ENCODE results near the gene NBPF4. TPM values are rescaled to one million over a fixed set of nuclear protein-coding genes. Genes with fewer than 3 reads are reported as not detected.
"Not testable (repeated sequence)": the region's sequence is repeated elsewhere in the genome, so short reads cannot be mapped to it uniquely, and the experiment has no call there.

Gene NBPF4
- total and polyA plus RNA-seq, 7 donors = 0.20 TPM; not detected in 6

- H3K27me3 ChIP-seq; H3K4me1 ChIP-seq; intact Hi-C loops (cut with DNase I); H3K36me3 ChIP-seq; DNase-seq; H3K9me3 ChIP-seq; H3K27ac ChIP-seq; H3K4me3 ChIP-seq: not testable (repeated sequence)
- 7 to 71% methylated on average over 1 to 2 of the region's 4 CpGs for WGBS, 2 donors
Observed at GRCh38 chr1:108226855-108227254, 17.0 kb downstream of the NBPF4 start.

GRCh38 chr1:108223226-108223625 is 20.6 kb downstream of the NBPF4 start:
- H3K27me3 ChIP-seq; H3K4me3 ChIP-seq; H3K9me3 ChIP-seq; intact Hi-C loops (cut with DNase I); DNase-seq; H3K27ac ChIP-seq; H3K4me1 ChIP-seq; H3K36me3 ChIP-seq: not testable (repeated sequence)
- 95 to 97% methylated on average over 7 of the region's 7 CpGs for WGBS, 2 donors

- H3K4me3 ChIP-seq = not testable (repeated sequence)
Observed at GRCh38 chr1:108217515-108218174, 26.2 kb downstream of the NBPF4 start.

GRCh38 chr1:108217007-108217406 is 26.9 kb downstream of the NBPF4 start:
- H3K9me3 ChIP-seq; H3K27me3 ChIP-seq; intact Hi-C loops (cut with DNase I); H3K27ac ChIP-seq; H3K4me3 ChIP-seq; DNase-seq; H3K36me3 ChIP-seq; H3K4me1 ChIP-seq: not testable (repeated sequence)
- 50 to 79% methylated on average over 2 of the region's 2 CpGs for WGBS, 2 donors

More at GRCh38 chr1:108217515-108218174, 26.2 kb downstream of the NBPF4 start:
- H3K4me1 ChIP-seq; H3K9me3 ChIP-seq; intact Hi-C loops (cut with DNase I); DNase-seq; H3K27me3 ChIP-seq; H3K36me3 ChIP-seq; H3K27ac ChIP-seq: not testable (repeated sequence)
- 93 to 95% methylated on average over 14 of the region's 14 CpGs for WGBS, 2 donors

- DNase-seq; H3K9me3 ChIP-seq; H3K4me1 ChIP-seq; intact Hi-C loops (cut with DNase I); H3K27ac ChIP-seq; H3K27me3 ChIP-seq; H3K4me3 ChIP-seq; H3K36me3 ChIP-seq: not testable (repeated sequence)
- 86 to 87% methylated on average over 6 of the region's 6 CpGs for WGBS, 2 donors
Observed at GRCh38 chr1:108216028-108216890, 27.6 kb downstream of the NBPF4 start.

GRCh38 chr1:108214641-108215465 is 29.0 kb downstream of the NBPF4 start:
- intact Hi-C loops (cut with DNase I); H3K9me3 ChIP-seq; H3K27me3 ChIP-seq; H3K4me1 ChIP-seq; H3K27ac ChIP-seq; H3K36me3 ChIP-seq; DNase-seq; H3K4me3 ChIP-seq: not testable (repeated sequence)
- 3 to 18% methylated on average over 4 of the region's 5 CpGs for WGBS, 2 donors
- peak in 2 of 4 experiments; percentile 29 to 51 for TF ChIP-seq CTCF (IDR thresholded peaks at IDR 0.05)

- no peaks in the 10 kb centered on the region for H3K9me3 ChIP-seq
- 92 to 94% methylated on average over 1 of the region's 1 CpG for WGBS, 2 donors
- no peak overlapping the region for H3K27ac ChIP-seq
- intact Hi-C loops (cut with DNase I) = no loop called here
- H3K4me1 ChIP-seq = no peaks in the 10 kb centered on the region
- H3K4me3 ChIP-seq = no peak overlapping the region
- TF ChIP-seq POLR2AphosphoS5 (IDR thresholded peaks at IDR 0.05) (no peak), EP300 (IDR thresholded peaks at IDR 0.05) (no peak), POLR2A (IDR thresholded peaks at IDR 0.05) (no peak), CTCF (IDR thresholded peaks at IDR 0.05) (no peak)
- no peaks in the 10 kb centered on the region for H3K36me3 ChIP-seq
- DNase-seq = no peak
- H3K27me3 ChIP-seq = peaks cover 0 to 13% (median 0%) of the 10 kb centered on the region in 3 donors
Observed at GRCh38 chr1:108211014-108211413, 32.9 kb downstream of the NBPF4 start.

All from sigmoid colon (tissue), 7 donors.